Posterior cingulate gyrus (tissue), 11 donors: ENCODE results near the gene SH3TC1.

Experiments used
- DNase-seq, 10 donors: peaks; one replicate each; pipeline versions ENCODE4 v3.0.0 to v3.0.0-alpha.2; 2020 to 2021; ENCODE audit warnings: mixed read lengths in 3 of 10
- intact Hi-C: fragments of 100-400 bp; cut with DNase I; formaldehyde crosslinking; loops from one replicate; pipeline ENCODE4 v1.15.1; 2023

Gene SH3TC1

DNA sequence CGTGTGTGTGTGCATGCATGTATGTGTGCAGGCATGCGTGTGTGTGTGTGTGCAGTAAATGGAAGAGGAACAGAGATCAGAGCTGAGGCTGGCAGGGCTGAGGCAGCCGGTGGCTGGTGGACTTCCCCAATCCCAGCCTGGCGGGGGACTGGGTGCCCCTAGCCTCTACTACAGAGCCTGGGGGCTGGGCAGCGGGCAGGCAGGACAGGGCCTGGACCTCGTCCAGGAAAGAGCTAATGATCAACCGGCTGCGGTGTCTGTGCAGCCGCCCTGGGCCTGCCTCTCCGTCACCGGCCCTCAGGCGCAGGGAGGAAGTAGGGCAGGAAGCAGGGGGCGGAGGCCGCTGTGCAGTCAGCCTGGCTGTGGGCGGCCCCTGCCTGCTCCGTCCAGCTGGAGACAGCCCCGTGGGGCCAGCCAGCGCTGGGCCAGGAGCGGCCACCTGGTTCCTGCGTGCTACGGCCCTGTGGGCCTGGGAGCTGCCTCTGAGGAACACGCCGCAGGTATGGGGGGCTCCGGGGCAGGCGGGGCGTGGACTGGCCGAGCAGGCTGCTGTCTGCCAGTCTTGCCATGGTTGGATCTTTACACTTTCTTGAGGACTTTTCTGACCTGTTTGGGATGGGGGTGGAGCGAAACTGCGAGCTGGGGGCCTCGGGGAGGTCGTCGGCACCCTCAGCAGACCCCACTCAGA is at the start of gene SH3TC1:
Gene SH3TC1 (plus strand): TSS at position 385 of the 688 bp plus-strand sequence. CDS start 5,905 bp downstream, outside the sequence.
- intact Hi-C loops = no loop called here
- peak; percentile 31 to 93 (median 58) for DNase-seq

DNA sequence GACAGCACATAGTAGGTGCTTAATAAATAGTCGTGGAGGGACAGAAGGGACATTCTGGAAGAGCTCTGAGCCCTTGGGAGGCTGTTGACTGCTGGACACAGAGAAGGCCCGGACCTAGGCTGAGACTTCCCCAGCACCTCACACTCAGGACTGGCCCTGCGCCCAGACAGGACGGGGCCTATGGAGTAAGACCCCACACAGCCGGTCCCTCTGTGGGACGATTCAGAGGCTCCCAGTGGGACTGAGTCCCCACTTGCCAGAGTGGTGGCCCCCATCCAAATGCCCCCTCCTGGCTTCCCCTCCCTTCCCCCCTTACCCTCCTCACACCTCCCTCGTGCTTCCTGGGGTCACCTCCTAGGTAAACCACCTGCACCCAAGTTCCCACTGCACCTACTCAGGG is 49.4 kb upstream of the SH3TC1 start:
- intact Hi-C loops = loop anchor here (10.0 kb wide), 1 partner anchor 125 kb away; no protein-coding TSS in a partner anchor
- DNase-seq = peak in 1 of 10 donors; percentile 44

DNA sequence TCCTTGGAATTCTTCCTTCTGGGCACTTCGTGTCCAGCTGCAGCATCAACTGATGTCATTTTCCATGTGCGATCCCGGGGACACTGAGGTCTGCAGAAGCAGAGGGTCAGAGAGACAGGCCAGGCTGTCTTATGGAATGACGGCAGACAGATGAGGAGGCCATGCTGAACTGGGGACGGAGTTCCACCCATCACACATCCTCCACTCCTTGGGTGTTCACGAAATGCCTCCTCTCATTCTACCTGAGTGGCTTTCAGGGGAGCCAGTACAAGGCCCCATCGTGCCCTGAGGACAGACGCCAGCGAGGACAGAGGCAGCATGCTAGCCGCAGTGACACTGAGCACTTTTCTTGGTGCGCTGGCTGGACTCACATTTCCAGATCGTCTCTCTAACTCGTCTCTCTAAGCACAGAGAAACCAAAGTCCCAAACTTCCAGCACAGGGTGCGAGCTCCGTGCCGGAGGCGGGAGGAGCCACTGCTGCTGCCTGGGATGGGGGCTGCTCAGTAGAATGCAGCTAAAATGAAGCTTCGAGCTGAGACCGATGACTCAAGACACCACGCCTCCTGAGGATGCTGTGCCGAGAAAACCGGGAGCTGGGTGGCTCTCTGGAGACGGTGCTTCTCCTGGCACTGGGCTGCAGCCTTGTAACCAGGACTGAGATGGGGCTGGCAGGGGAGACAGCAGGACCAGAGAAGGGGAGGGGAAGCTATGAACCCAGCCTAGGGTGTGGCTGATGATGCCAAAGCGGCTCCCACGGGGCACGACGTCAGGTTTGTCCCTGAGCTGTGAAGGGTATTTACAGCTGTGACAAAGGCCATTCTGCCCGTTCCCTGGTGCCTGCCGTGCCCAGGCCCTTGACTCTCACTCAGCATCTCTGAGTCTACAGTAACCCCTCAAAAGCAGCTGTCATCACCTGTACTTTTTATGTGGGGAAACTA is 48.7 kb upstream of the SH3TC1 start:
- DNase-seq = peak in 7 of 10 donors; percentile 44 to 94 (median 73)
- intact Hi-C loops = loop anchor here (10.0 kb wide), 1 partner anchor 126 kb away; no protein-coding TSS in a partner anchor

DNA sequence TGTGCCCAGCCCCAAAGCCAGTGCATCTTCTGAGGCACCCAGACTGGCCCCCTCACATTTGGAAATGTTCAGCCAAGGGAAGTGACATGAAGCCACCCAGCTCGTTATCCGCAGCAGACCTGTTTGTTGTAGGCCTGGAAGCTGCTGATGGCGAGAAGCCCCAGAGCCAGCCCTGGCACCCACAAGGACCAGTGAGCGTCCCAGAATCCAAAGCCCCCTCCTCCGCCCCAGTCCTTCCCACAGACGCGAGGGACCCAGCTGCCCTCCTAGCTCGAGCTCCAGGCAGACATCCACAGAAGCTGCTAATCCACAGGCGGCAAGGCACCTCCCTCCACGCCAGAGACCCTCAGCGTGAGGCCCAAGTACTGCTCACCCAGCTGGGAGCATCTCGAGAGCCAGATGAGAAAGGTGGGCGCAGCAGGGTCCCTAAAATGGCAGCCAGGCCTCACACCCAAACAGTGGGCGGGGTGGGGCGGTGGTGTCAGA is 47.9 kb upstream of the SH3TC1 start:
- intact Hi-C loops = loop anchor here (10.0 kb wide), 1 partner anchor 126 kb away; no protein-coding TSS in a partner anchor
- DNase-seq = no peak

DNA sequence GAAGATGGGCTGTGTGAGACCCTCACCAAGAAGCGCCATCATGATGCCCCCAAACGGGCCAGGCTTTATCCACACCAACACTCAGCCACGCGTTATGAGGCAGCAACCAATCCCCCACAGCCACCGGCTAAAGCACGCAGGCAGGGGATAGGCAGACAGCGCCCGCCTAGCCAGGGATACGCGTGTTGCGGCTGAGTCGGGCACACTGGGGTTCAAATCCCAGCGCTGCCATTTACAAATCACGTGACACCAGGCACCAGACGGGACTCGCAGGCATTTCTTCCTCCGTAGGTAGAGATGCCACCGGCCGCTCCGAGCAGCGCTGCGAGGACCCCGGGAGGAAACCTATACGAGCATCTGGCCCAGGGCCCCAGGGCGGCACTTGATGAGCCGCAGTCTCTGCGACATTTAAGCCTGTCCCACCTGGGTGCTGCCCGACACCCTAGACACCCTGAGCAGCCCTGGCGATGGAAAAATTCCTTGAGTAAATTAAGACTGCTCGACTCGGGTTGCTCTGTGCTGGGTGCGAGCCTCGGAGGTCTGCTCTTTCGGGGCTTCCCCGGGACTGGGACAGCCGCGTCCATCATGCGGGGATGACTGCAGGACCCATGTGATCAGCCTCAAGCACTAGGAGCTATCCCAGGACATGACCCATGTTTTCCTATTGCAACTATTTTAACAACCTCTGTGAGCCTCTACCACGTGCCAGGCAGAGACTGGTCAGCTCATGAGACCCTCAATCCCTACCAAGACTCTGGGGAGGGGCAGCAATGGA is 46.8 kb upstream of the SH3TC1 start:
- DNase-seq = peak in 1 of 10 donors; percentile 75
- intact Hi-C loops = loop anchor here (10.0 kb wide), 1 partner anchor 127 kb away; no protein-coding TSS in a partner anchor

DNA sequence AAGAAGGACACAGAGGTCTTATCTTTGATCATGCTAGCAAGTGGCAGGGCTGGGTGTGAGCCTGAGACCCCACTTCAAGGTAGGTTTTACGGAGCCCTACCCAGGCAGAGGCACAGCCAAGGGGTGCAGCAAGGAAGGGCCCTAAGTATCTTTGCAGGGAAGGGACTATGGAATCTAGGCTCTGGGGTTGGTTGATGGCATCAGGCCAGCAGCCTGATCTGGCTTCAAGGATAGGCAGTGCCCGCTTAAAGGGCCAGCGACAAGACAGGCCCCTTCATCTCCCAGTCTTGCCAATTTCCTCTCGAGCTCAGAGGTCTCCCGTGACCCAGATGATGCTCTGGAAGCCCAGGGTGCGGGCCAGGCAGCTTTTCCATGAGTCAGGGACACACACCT is 46.2 kb upstream of the SH3TC1 start:
- intact Hi-C loops = loop anchor here (10.0 kb wide), 1 partner anchor 128 kb away; no protein-coding TSS in a partner anchor
- no peak for DNase-seq

DNA sequence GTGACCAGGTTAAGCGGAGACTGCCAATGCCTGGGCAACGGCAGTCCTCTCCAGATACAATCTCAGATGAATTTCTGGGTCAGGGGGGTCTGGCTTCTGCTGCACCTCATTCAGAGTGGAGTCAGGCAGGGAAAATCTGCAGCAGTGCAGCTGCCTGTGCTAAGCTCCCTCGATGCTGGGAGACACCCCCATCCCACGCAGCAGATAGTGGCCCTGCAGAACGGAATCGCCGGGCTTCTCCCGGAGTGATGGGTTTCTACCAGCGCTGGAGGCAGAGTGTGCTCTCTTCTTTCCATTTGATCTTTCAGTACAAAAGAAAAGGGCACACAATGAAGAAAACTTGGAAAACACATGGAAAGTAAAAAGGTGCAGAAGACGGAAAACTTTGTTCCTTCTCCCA is 45.6 kb upstream of the SH3TC1 start:
- peak in 1 of 10 donors; percentile 86 for DNase-seq
- intact Hi-C loops = loop anchor here (10.0 kb wide), 1 partner anchor 129 kb away; no protein-coding TSS in a partner anchor

DNA sequence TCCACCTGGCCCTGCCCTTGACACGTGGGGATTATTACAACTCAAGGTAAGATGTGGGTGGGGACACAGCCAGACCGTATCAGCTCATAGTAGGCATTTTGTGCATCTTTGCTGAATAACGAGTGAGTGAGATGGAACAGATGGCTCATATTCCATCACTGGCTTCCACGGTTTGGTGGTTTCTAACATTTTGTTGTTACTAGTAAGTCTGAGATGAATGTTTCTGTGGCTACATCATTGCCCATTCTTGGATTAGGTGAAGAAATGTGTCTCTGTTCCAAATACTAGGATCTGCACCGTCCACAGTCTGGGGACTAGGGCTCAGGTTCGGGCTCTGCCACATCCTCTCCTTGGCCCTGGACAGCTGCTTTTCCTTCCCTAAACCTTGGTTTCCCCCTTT is 44.0 kb upstream of the SH3TC1 start:
- DNase-seq = no peak
- intact Hi-C loops = loop anchor here (10.0 kb wide), 1 partner anchor 130 kb away; no protein-coding TSS in a partner anchor

DNA sequence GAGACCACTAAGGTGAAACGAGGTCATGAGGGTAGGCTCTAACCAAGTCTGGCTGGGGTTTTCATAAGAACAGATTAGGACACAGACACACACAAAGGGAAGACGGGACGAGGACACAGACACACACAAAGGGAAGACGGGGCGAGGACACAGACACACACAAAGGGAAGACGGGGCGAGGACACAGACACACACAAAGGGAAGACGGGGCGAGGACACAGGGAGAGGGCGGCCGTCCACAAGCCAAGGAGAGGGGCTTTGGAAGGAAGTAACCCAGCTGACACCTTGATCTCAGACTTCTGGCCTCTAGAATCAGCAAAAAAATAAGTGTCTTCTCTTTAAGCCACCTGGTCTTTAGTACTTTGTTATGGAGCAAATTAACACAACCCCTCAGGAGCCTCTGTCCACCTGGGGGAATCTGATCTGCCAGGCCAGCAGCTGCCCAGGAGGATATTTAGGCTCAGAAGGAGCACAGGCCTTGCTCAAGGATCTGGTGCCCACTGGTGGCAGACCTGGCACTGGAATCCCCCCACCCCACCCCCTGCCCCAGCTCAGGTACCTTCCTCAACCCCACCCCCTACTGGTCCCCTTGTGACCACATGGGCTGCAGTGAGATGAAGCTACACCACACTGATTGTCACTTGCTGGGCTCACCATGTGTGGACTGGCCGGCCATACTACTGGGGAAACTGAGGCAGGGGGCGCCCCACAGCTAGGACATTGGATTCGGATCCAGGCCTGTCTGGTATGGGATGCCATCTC is 43.2 kb upstream of the SH3TC1 start:
- DNase-seq = no peak
- intact Hi-C loops = loop anchor here (10.0 kb wide), 1 partner anchor 131 kb away; no protein-coding TSS in a partner anchor

DNA sequence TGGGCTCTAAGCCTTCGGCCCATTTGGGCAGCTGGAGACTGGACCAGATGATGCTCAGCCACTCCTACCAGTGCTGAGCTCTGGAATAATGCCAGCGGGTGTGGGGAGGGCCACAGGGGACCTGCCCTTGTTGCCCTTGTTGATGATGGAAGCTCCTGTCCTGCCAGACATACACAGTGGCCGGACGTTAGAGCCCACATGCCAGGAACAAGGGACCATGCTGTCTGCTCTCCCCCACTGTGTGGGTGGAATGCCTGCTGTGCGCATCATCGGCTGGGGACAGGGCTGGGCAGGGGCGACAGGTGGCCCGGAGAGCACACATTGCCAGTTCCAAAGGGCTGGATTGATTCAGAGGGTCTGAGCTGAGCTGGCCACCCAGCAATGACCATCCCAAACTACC is 42.5 kb upstream of the SH3TC1 start:
- DNase-seq = no peak
- intact Hi-C loops = loop anchor here (10.0 kb wide), 1 partner anchor 132 kb away; no protein-coding TSS in a partner anchor

DNA sequence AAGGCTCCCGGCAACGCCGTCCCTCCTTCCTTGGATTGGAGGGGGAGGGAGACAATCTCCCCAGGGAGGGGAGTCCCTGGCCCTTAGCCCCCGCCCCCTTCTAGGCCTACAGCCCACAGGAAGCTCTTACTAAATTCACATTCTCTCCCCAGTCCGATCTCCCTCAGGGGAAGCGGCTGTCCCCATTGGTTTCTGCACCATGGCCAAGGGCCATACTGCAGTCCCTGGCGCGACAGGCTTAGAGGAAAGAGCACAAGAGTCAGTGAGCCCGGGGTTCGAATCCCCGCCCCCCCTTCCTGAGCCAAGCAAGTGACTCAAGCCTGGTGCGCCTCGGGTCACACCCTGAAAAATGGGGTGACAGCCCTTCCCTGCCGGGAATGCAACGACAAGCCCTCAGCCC is 41.6 kb upstream of the SH3TC1 start:
- peak in 1 of 10 donors; percentile 82 for DNase-seq
- intact Hi-C loops = loop anchor here (10.0 kb wide), 1 partner anchor 133 kb away; no protein-coding TSS in a partner anchor

DNA sequence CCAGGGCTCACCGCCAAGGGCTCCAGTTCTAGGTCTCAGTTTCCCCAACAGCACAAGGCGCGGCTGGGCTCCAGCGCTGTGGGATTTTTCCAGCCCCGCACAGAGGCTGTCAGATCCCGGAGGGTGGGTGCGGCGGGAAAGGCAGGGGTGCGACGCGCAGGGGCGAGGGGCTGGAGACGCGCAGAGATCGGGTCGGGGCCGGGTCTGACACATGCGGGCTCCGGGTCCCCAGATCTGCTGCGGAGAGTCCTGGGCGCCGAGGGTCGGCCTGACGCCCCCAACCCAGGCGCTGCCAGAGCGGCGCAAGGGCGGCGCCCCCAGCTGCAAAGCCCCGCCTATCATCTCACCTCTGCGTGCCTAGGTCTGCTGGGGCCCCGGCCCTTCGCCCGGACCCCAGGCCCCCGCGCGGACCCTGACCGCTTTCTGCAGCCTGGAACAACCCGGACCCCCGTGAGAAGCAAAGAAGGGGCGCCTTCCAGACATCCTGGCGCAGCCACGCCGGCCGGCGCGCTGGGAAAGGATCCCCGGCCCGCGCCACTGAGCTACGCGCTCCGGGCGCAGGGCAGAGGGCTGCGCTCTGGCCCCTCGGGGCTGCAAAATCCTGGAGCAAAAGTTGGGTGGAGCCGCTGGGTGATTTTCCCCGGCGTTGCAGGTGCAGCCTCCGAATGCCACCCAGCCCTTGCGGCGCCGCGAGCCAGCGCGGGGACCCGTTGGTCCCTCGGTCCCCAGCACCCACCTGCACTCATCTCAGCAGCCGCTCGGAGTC is 41.0 kb upstream of the SH3TC1 start:
- intact Hi-C loops = loop anchor here (10.0 kb wide), 1 partner anchor 133 kb away; no protein-coding TSS in a partner anchor
- DNase-seq = peak in 1 of 10 donors; percentile 27

DNA sequence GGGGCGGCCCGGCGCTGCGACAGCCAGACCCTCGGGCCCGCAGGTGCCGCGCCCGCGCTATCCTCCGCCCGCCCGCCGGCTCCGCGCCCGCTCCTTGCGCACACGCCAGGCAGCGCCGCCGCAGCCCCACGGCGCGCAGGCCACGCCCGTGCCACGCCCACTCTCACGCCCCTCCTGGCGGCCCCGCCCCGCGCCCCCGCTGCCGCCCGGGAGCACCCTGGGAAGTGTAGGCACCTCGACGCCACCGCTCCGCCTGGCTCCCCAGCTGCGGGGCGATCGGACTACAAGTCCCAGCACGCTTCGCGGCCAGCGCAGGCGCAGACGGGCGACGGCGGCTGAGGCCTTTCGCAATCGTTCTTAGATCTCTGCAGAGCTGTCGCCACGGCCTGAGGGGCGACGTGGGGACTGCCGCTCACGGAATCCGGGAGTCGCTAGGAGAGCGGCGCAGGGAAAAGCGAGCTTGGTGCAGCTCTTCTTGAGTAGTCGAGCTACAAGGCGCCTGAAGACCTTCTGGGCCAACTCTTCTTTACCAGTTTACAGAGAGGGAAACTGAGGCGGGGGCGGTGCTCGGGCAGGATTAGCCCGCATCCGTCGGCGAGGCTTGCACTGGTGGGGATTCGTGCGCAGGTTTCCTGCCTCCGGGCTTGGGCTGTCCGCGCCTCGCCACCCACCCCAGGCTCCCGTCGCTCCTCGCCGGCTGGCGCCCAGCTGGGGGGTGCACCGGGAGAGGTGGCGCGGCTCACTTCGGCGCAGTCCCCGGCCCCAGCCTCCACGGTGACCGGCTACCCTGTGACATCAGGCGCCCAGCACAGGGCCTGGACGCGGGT is 40.2 kb upstream of the SH3TC1 start, which contains the start of gene ABLIM2:
Gene ABLIM2 (minus strand): TSS at position 104 of the 827 bp plus-strand sequence. CDS start 124 bp downstream, outside the sequence.
- intact Hi-C loops = loop anchor here (10.0 kb wide), 1 partner anchor 134 kb away; no protein-coding TSS in a partner anchor
- DNase-seq = peak; percentile 97 to 100 (median 99)

DNA sequence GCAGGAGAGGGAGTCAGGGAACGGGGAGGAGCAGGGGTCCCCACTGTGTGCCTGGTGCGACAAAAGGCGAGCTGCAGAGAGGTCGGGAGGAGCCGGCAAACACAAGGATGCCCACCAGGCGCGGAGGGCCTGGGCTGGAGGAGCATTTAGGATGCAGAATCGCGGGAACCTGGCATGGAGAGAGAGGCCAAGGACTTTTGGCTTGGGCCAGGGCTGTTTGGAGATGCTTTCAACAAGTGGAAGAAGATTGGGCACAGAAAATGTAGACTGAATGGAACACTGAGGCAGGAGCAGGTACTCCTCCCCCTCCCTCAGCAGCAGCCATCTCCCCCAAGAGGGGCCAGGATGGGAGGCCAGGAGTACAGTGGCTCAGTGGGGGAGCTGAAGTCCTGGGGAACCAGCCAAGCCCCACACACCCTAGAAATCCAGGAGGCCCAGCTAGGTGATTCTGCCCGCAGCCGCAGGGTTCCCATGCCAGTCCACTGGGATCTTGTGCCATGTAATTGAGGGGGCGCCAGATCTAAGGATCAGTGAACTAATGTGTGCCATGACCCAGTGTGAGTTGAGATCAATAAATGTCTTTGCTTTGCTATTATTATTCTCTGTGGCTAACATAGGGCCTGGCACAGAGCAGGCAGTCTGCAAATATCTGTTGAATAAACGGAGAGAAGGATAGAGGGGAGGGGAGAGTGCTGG is 39.4 kb upstream of the SH3TC1 start:
- DNase-seq = no peak
- intact Hi-C loops = loop anchor here (10.0 kb wide), 1 partner anchor 135 kb away; no protein-coding TSS in a partner anchor

DNA sequence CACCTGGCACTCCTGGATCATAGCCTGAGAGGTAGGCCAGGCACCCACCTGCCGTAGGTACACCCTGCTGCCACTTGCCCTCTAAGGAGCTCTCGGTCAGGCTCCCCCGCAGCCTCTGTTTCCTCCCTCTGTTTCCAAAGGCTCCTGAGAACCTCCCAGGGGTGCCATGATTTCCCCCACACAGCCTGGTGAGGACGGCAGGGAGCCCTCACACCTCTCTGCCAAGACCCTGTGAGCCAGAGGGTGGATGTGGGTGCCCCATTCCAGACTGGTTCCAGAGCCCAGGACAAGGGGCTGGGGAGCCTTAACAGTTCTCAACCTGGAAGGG is 38.9 kb upstream of the SH3TC1 start:
- intact Hi-C loops = no loop called here
- DNase-seq = peak in 1 of 10 donors; percentile 70

DNA sequence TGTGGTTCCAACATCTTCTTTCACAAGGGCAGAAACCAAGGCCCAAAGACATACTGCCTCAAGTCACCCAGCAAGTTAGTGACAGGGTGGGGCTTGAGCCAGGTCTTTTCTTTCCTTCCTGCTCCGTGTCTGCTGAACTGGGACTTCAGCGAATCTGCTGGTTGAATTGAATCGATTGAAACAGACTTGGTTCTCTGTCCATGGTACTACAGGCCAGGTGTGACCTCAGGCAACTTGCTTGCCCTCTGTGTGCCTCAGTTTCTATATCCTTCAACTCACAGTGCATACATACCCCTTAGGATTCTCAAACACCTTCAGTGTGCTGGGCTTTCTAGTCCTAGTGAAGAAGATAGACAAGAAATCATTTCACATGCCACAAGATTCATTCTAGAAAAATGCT is 38.5 kb upstream of the SH3TC1 start:
- no peak for DNase-seq
- intact Hi-C loops = no loop called here

DNA sequence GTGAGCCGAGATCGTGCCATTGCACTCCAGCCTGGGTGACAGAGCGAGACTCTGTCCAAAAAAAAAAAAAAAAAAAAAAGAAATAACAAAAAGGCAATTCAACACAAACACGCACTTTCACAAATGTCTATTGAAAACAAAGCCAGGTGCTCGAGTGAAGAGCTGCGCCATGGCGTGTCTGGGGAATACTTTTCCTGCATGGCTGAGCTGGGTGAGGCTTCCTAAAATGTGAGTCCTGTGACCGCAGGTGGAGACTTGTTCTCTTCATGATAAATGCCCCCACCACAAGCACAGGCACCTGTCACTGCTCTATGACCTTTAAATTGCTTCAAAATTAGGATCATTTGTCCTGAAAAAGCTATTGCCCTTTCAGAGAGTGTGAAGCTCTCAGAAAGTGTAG is 36.5 kb upstream of the SH3TC1 start:
- DNase-seq = no peak
- intact Hi-C loops = no loop called here
